Endometrial microvascular endothelial cells (primary cell): ENCODE results near the gene SEC16A. TPM values are rescaled to one million over a fixed set of nuclear protein-coding genes. Genes with fewer than 3 reads are reported as not detected.

Experiments used
- in situ Hi-C: cut with HindIII; loops from 2 replicates; pipeline ENCODE4 v1.10.0; 2017; ENCODE audit warnings: low sequenced_read_pairs, low pct_unique_long_range_greater_than_20kb; ENCODE audit errors: inconsistent ontology term
- total RNA-seq: library from RNA; depleted of rRNA; stranded (reverse); fragments of >200 nt; gene quantifications from one replicate; pipeline ENCODE4 v1.2.3, GENCODE V29; 2015; ENCODE audit errors: inconsistent ontology term

Gene SEC16A
- total RNA-seq, 1 donor from 2014 or later = 43.3 TPM

- in situ Hi-C loops = no loop called here
These were observed 6.9 kb upstream of the SEC16A start for GRCh38 chr9:136489731-136490130.

GRCh38 chr9:136488247-136489214, 5.7 kb upstream of the SEC16A start:
- in situ Hi-C loops = no loop called here

- in situ Hi-C loops = no loop called here
These were observed 4.8 kb upstream of the SEC16A start for GRCh38 chr9:136487672-136488071.

GRCh38 chr9:136486823-136487620, 4.2 kb upstream of the SEC16A start:
- in situ Hi-C loops = no loop called here

DNA sequence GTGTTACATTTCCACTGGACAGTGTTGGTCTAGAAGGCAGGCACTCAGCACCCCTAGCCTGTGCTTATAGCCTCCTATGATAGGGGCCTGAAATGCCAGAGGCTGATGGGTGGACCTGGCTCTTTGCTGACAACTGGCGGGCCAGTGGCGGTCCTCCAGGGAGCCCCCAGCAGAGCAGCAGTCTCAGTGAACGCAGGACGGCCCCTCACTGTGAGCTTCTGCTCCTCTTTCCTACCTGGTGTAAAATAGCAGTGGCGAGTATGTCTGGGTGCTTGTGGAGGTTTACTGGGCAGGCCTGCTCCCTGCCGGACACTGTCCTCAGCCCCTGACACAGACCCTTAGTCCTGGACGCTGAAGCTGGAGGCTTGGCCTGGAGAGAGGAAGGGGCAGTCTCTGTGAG, 3.3 kb upstream of the SEC16A start:
- in situ Hi-C loops = no loop called here

DNA sequence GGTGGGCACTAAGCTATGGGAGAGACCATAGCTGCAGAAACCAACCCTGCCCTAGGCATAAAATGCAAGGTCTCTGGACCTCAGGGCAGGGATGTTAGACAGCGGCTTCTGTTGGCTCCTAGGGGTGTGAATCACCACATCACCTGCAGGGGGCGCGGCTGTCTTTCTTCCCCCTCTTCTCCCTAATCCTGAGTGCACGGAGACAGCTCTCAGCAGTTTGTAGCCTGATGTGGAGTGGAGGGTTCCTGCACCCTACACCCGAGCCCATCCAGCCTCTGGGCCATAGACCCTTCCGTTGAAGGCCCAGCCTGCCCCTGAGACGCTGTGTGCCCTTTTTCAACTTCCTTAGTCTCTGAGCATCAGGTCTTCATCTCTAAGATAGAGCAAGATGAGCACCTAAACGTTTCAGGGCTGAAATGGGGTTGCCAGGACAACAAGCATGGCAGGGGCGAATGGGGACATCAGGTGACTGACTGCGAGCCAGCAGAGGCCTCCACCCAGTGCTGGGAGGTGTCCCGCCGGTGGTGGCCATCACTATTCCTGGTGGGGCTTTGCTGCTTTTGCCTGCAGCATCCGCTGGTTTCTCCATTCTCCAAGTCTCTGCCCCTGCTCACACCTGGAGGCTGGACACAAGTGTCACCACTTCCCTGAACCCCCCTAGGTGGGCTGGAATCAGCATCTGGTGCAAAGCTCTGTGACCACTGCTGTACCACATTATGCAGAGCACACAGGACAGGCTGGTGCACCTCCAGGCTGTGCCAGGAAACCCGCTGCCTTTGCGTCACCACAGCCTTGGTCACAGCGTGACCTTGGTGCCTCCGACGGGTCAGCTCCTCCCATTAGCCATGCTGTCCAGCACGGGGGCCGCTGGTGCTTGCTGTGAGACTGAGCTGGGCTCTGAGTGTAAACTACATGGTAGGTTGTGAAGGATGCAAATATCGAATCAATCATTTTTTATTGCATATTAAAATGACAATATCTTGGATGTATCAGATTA, 2.5 kb upstream of the SEC16A start:
- in situ Hi-C loops = no loop called here

DNA sequence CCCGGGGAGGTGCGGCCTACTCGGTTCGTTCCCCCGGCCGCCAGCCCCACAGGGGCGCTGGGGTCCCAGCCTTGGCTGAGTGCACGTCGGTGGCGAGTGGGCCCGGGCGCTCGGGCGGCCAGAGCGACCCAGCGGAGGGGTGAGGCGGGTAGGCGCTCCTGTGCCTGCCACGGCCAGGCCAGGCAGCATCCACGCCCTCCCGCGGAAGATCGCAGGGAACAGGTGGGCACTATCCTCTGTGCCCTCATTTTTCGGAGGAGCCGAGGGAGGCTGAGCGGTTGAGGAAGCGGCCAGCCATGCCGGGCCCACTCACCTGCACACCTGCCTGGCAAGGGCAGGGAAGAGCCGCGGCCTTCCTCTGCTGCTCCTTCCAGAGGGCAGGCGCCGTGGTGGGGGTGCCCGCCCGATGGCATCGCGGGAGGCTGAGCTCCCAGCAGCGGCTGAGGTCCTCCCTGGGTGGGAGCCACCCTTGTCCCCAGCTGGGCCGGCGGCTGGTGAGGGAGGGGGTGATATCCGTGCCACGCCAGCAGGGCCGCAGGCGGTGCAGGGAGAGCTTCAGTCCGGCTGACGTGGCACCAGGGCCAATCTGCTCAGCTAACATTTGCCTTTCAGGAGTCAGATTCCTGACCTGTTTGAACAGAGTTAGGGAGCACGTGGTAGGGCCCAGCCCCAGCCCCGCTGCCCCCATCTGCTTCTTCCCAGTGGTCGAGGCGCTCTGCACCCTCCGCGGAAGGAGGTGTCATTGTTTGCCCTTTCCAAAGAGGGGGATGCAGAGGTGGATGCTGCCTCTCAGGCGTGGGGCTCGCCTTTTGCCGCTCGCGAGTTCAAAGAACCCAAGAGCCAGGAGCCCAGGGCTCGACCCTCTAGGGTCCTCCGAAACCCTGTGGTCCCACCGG, 1.6 kb upstream of the SEC16A start:
- in situ Hi-C loops = no loop called here

DNA sequence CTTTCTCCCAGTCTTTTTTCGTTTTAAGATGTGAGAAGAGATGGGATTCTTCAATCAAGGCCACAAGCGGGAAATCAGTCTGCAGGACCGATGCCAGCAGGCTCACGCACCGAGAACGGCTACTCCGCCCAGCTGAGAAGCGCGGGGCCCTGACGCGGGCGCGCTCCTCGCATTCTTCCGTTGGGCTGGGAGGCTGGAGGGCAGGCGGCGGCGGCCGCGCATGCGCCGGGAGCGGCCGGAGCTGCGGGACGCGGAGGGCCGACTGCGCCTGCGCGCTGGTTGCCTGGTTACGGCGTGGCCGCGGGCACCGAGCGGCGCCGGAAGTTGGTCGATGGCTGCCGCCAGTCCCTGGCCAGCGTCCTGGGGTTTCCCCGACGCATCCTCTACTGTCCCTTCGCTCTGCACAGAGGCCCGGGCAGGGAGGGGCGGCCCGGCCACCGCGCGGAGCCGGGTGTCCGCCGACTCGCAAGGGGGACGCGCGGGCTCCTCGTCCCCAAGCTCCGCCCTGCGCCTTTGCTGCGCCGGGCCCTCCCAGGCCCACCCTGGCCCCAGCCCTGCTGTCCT, 831 bp upstream of the SEC16A start:
- in situ Hi-C loops = no loop called here

DNA sequence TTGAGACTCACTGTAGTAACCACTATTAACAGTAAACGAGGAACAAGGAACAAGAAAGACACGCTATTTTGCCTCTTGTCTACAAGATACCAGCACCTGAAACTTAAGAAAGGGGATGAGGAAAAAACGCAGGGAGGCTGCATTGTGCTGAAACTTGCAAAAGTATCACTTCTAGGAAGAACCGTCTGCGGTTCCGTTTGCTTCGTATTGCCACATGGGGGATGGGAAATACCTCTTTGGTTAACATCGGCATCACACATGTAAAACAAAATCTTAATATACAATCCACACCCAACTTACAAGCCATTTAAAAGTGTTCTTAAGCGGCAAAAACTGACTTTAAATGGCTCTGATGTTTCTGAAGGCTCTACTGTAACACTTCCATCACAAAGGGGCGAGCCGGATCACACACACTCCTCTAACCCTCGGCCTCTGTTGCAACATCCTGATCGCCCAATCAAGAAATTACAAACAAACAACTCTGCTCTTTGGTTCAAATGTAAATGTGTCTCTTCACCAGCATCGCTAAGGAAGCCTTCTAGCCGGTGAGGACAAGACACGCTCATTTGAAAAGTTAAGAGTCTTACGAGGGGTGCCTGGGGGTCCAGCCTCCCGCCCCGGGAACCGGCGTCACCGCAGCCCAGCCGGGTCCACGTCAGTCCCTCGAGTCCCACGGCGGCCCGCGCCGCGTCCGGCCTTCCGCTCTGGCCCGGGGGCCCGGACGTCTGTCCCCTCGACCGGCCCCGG, 621 bp downstream of the SEC16A start:
- in situ Hi-C loops = no loop called here

- in situ Hi-C loops = no loop called here
These were observed 1.3 kb downstream of the SEC16A start for GRCh38 chr9:136481558-136481957.

GRCh38 chr9:136476369-136477150, 6.3 kb downstream of the SEC16A start:
- in situ Hi-C loops = no loop called here

DNA sequence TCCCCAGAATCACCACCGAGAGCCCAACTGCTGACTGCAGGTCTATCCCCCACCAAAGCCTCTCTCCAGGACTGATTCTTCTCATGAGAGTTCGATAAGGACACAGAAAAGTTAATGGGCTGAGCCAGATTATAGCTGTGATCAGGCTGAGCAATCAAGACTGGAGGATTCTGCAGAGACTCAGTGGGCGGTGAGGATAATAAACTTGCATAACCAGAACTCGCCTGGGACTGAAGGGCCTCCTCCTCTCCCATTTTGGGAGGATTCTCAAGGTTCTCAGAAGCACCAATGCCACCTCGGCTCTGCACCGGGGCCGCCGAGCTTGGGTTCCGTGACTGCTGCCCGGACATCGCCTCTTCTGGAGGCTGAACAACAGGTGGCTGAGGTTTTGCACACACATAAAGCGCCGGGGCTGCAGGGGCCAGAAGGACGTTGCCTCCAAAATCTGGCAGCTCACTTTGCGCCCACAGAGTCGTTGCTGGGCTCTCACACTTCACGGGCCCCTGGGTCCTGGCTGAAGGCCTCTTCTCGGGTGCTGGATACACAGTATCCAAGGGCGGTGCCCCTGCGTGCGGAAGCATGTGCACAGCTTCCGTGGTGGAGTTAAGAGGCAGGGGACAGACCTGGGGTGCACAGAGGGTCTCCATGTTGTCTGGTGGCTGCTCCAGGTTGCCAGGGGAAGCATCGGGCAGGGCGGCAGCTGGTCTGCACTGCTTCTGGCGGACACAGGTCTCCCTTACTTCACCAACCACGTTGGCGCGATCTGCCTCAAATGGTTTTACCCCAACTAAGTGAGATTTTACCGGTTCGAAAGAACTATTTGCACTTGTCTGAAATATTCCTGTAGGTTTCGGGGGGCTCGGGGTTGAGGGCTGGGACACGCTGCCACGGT, 7.6 kb downstream of the SEC16A start:
- in situ Hi-C loops = no loop called here

- in situ Hi-C loops = no loop called here
These were observed 8.7 kb downstream of the SEC16A start for GRCh38 chr9:136474021-136474640.

- in situ Hi-C loops = no loop called here
These were observed 9.5 kb downstream of the SEC16A start for GRCh38 chr9:136473354-136473721.
